Colonic mucosa (tissue), 4 donors: ENCODE data around the gene FAM83C. TPM values are rescaled to one million over a fixed set of nuclear protein-coding genes. Genes with fewer than 3 reads are reported as not detected.
A peak's percentile ranks its signal among the peaks of the same experiment; 100 is the strongest.

Source experiments
- DNase-seq: peaks from one replicate; pipeline ENCODE4 v3.0.0-alpha.2; 2020
- H3K27ac ChIP-seq: fragments of 200-600 bp; one replicate; pipeline ENCODE4 v1.8.0; 2021
- H3K27me3 ChIP-seq: fragments of 200-600 bp; one replicate; pipeline ENCODE4 v1.8.0; 2021
- H3K36me3 ChIP-seq: fragments of 200-600 bp; one replicate; pipeline ENCODE4 v1.8.0; 2021
- H3K4me1 ChIP-seq: fragments of 200-600 bp; one replicate; pipeline ENCODE4 v1.8.0; 2021; ENCODE audit warnings: mild to moderate bottlenecking
- H3K4me3 ChIP-seq: fragments of 200-600 bp; one replicate; pipeline ENCODE4 v1.8.0; 2021
- H3K9ac ChIP-seq, 2 donors: one replicate each; pipeline ENCODE4 v1.7.0; 2013; ENCODE audit warnings: control low read depth in 2 of 2, low read depth in 2 of 2, low read length in 2 of 2
- H3K9me3 ChIP-seq: fragments of 200-600 bp; one replicate; pipeline ENCODE4 v1.8.0; 2021
- intact Hi-C: fragments of 100-400 bp; cut with DNase I; formaldehyde crosslinking; loops from one replicate; pipeline ENCODE4 v1.14.1; 2022
- total RNA-seq, 2 donors: library from RNA; stranded (reverse); fragmentation: NEBNext Ultra II Directional in 1 of 2; extraction: Animal tissue kit (Norgen Biotek cat#: 25700) in 1 of 2; gene quantifications; one replicate each; pipeline ENCODE4 v1.2.1, GENCODE V29; 2021
- TF ChIP-seq, protein P1 (sequence below): fragments of 200-600 bp; IDR thresholded peaks from one replicate; pipeline ENCODE4 v1.8.0; 2022; ENCODE audit warnings: antibody characterized with exemption, mild to moderate bottlenecking
- donor health status: healthy.
- donor health status: DM: no; HTN: no; CAD: no.
- donor health status: DM: no; HTN: no; CAD: no.

The FAM83C gene
- total RNA-seq, 2 donors from 2014 or later = 0.45 TPM; not detected in 1

DNA sequence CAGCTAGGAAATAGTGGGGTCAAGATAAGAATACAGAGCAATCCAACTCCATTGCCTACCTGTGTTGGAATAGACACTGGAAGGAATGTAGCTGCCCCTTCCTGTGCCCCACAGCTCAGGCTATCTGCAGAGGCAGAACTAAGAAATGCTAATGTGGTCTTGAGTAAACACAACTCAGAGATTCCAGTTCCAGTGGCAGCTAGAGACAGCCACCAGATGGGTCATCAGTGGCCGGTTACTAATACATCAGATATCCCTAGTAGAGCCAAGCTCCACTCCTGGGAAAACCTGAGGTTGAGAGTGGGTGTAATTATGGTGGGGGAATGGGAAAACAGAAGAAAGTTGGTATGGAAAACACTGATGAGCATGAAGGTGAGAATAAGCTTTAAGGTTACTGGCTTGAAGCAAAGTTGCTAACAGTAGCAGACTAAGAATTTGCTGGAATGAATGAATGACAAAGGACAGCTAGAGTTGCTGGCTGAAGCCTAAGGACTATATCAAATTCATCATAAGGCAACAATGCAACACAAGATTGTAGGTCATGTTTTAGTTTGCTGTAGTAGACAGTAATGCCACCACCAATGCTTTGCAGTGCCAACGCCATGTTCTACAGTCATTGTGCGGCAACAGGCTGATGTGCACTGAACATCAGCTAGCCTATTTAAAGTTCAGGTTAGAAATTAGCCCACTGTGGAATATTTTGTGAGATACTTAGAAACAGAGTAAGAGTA, 28.3 kb upstream of the FAM83C start:
- Histone ChIP-seq H3K9me3 (no peaks in the 10 kb centered on the region), H3K9ac (no peak overlapping the region), H3K27ac (no peak overlapping the region), H3K27me3 (no peaks in the 10 kb centered on the region), H3K4me3 (no peak overlapping the region), H3K4me1 (peaks cover 4% of the 10 kb centered on the region), H3K36me3 (no peaks in the 10 kb centered on the region)
- no peak for DNase-seq
- TF ChIP-seq, protein P1, sequence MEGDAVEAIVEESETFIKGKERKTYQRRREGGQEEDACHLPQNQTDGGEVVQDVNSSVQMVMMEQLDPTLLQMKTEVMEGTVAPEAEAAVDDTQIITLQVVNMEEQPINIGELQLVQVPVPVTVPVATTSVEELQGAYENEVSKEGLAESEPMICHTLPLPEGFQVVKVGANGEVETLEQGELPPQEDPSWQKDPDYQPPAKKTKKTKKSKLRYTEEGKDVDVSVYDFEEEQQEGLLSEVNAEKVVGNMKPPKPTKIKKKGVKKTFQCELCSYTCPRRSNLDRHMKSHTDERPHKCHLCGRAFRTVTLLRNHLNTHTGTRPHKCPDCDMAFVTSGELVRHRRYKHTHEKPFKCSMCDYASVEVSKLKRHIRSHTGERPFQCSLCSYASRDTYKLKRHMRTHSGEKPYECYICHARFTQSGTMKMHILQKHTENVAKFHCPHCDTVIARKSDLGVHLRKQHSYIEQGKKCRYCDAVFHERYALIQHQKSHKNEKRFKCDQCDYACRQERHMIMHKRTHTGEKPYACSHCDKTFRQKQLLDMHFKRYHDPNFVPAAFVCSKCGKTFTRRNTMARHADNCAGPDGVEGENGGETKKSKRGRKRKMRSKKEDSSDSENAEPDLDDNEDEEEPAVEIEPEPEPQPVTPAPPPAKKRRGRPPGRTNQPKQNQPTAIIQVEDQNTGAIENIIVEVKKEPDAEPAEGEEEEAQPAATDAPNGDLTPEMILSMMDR = no peak
- intact Hi-C loops = no loop called here

DNA sequence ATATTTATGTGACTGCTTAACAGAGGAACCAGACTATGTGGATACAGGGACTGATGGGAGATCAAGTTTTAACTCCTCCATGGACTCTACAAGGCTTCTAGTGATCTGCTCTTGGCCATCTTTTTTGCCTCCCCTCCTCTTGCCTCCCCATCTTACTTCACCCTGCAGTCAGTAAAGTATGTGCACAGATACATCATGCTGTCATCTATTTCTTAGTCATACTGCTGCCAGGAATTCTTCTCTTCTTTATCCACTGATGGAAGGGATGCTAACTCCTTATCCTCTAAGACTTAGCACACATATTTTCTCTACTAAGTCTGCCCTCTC, 27.6 kb upstream of the FAM83C start:
- intact Hi-C loops = no loop called here
- no peak overlapping the region for H3K9ac ChIP-seq
- peak overlapping the region; percentile 81 for H3K27ac ChIP-seq

DNA sequence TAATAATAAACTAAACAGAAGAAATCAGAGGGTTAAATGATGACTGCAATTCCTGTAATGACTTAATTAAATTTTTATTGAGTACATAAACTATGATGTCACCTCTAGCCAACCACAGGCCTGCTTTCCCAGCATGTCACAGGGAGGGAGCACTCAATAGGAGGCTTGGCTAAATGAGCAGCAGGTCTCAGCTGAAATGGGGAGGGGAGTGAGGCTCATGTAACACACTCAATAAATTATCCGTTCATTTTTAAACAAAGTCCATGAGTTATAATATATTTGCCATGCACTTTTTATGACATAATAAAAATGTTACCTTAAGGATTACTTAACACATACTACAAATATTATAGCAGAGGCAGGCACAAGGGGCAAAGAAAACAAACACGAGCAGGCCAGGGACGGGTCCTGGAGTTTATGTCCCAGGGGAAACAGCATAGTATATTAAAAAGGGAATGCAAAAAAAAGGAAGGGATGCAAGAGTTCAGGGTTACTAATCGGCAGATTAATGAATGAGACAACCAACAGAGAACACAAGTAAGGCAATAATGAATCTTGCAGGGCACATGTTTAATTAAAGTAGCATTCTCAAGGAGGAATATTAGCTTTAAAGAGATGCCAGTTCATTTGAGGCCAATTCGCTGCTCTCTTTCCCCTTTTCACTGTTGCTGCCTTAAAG, 27.1 kb upstream of the FAM83C start:
- no peak for DNase-seq
- no peaks in the 10 kb centered on the region for H3K27me3 ChIP-seq

More for the DNA sequence above, 27.6 kb upstream of the FAM83C start:
- Histone ChIP-seq H3K27me3 (no peaks in the 10 kb centered on the region), H3K9me3 (no peaks in the 10 kb centered on the region), H3K36me3 (no peaks in the 10 kb centered on the region), H3K4me3 (no peak overlapping the region), H3K4me1 (peaks cover 4% of the 10 kb centered on the region)
- TF ChIP-seq, protein P1 = no peak
- no peak for DNase-seq

DNA sequence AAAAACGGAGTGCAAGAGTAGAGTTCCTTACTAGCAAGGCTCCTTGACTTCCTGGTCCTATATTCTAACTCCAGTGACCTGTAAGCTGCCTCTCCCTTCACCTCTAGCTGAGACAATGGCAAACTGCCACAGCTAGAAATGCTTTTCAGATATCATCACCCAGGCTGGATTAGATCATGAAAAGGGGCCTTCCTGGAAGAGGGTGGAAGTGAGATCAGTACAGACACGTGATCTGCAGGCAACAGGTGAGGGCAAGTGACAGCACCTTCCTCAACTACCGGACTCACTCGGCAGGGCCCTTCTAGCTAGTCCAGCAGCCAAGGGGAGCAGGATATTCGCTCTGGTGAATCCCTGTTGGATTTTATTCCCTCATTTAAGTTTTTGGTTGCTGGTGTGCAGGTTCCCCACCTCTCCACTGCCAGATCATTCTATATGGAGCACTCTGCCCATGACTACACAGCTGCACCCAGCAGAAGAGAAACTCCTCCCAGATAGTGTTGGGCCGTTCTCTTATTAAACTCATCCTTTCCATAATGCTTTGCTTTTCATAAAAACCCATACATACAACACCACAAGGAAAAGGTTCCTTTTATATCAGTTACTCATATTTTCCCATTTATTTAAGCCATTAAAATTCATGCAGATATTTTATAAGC, 26.4 kb upstream of the FAM83C start:
- Histone ChIP-seq H3K27me3 (no peaks in the 10 kb centered on the region), H3K4me1 (peaks cover 4% of the 10 kb centered on the region), H3K36me3 (no peaks in the 10 kb centered on the region), H3K9ac (peak overlapping the region in 1 of 2 donors; percentile 42), H3K27ac (peak overlapping the region; percentile 81), H3K4me3 (no peak overlapping the region), H3K9me3 (no peaks in the 10 kb centered on the region)
- intact Hi-C loops = no loop called here
- TF ChIP-seq, protein P1 = no peak
- peak; percentile 86 for DNase-seq

More for the DNA sequence above, 27.1 kb upstream of the FAM83C start:
- Histone ChIP-seq H3K36me3 (no peaks in the 10 kb centered on the region), H3K4me3 (no peak overlapping the region), H3K9ac (no peak overlapping the region), H3K9me3 (no peaks in the 10 kb centered on the region), H3K4me1 (peaks cover 4% of the 10 kb centered on the region), H3K27ac (peak overlapping the region; percentile 81)
- intact Hi-C loops = no loop called here
- TF ChIP-seq, protein P1 = no peak

DNA sequence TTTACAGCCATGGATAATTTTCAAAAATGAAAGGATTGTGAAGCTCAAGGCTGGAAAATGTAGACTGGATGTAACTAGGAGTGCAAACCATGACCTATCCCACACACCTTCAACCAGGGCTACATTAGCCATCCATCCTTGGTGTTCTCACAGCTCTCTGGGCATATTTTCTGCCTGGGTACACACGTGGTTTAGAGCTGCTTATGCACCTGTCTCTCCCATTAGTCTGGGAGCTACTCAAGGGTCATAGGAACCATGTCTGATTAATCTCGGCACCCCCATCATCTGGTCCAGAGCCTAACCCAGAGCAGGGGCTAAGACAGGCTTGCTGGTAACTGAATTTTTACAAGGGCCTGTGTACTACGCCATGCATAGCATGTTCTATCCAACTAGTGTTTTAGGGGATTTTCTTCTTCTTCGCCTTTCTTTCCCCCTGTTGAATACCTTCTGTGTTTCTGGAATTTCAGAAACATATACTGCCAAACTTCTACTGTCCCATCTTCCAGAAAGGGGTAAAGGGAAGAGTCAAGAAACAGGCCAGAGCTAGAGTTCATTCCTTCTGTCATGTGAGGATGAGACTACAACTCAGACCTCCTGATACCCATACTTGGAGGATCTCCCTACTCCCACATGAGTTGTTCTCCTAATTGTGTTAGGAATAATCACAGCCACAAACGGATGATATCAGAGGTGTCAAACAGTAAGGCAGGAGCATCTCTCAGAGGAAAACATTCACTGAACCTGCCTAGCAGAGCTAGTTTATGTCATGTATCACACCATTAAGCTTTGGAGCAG, 25.4 kb upstream of the FAM83C start:
- Histone ChIP-seq H3K36me3 (no peaks in the 10 kb centered on the region), H3K4me3 (no peak overlapping the region), H3K4me1 (peaks cover 4% of the 10 kb centered on the region), H3K27ac (peak overlapping the region; percentile 81), H3K9me3 (no peaks in the 10 kb centered on the region), H3K27me3 (no peaks in the 10 kb centered on the region), H3K9ac (peak overlapping the region in 1 of 2 donors; percentile 42)
- DNase-seq = no peak
- intact Hi-C loops = no loop called here
- TF ChIP-seq, protein P1 = no peak
